Stimulated activated CD4-positive, alpha-beta T cell treated with anti-CD3 and anti-CD28 coated beads, Interleukin-4, amount 100 ng/mL, for 4 hours (primary cell): ENCODE data around the gene SPATC1L.
A peak's percentile ranks its signal among the peaks of the same experiment; 100 is the strongest.
"Not testable (repeated sequence)": the region's sequence is repeated elsewhere in the genome, so short reads cannot be mapped to it uniquely, and the experiment has no call there.

Experiments used
- DNase-seq, 2 experiments: peaks; one replicate each; pipeline ENCODE4 v3.0.0-alpha.2; 2020

The SPATC1L gene

GRCh38 chr21:46199436-46200373 lies 15.4 kb upstream of the SPATC1L start:
- DNase-seq, result no peak

GRCh38 chr21:46196733-46197132 lies 12.5 kb upstream of the SPATC1L start:
- no peak for DNase-seq

- DNase-seq, result no peak
Measured at GRCh38 chr21:46195595-46196195, 11.4 kb upstream of the SPATC1L start.

- DNase-seq, result no peak
Measured at GRCh38 chr21:46194374-46195334, 10.4 kb upstream of the SPATC1L start.

- no peak for DNase-seq
Measured at GRCh38 chr21:46193829-46194373, 9.6 kb upstream of the SPATC1L start.

GRCh38 chr21:46191686-46192575 lies 7.7 kb upstream of the SPATC1L start:
- no peak for DNase-seq

- no peak for DNase-seq
Measured at GRCh38 chr21:46191257-46191685, 7.0 kb upstream of the SPATC1L start.

GRCh38 chr21:46190491-46191131 lies 6.4 kb upstream of the SPATC1L start:
- DNase-seq, result no peak

- no peak for DNase-seq
Measured at GRCh38 chr21:46189959-46190490, 5.8 kb upstream of the SPATC1L start.

- no peak for DNase-seq
Measured at GRCh38 chr21:46189213-46189958, 5.1 kb upstream of the SPATC1L start.

GRCh38 chr21:46188226-46189212 lies 4.3 kb upstream of the SPATC1L start:
- DNase-seq, result no peak

- DNase-seq, result no peak
Measured at GRCh38 chr21:46187814-46188213, 3.6 kb upstream of the SPATC1L start.

- DNase-seq, result no peak
Measured at GRCh38 chr21:46187261-46187660, 3.0 kb upstream of the SPATC1L start.

- DNase-seq, result no peak
Measured at GRCh38 chr21:46185716-46186115, 1.5 kb upstream of the SPATC1L start.

GRCh38 chr21:46184625-46185555 lies 631 bp upstream of the SPATC1L start:
- peak; percentile 58 to 64 for DNase-seq

- DNase-seq, result not testable (repeated sequence)
Measured at GRCh38 chr21:46183337-46183909, 836 bp downstream of the SPATC1L start.
